Activated naive CD4-positive, alpha-beta T cell treated with anti-CD3 and anti-CD28 coated beads, Interleukin-2, amount 50 U/mL, for 24 hours (primary cell): Measurements from ENCODE around the gene TMEM164.

Experiments
- H3K27ac Mint-ChIP-seq: one replicate; pipeline ENCODE4 v1.8.0; 2021; ENCODE audit warnings: mild to moderate bottlenecking, mixed read lengths
- H3K27me3 Mint-ChIP-seq: one replicate; pipeline ENCODE4 v1.8.0; 2021; ENCODE audit warnings: mixed read lengths
- H3K36me3 Mint-ChIP-seq: one replicate; pipeline ENCODE4 v1.8.0; 2021; ENCODE audit warnings: mixed read lengths
- H3K4me1 Mint-ChIP-seq: one replicate; pipeline ENCODE4 v1.8.0; 2021; ENCODE audit warnings: mixed read lengths
- H3K4me3 Mint-ChIP-seq: one replicate; pipeline ENCODE4 v1.8.0; 2021; ENCODE audit warnings: mild to moderate bottlenecking, mixed read lengths
- H3K9me3 Mint-ChIP-seq: one replicate; pipeline ENCODE4 v1.8.0; 2021; ENCODE audit warnings: mixed read lengths

The TMEM164 gene

GRCh38 chrX:110118530-110118929 lies 115.6 kb downstream of the TMEM164 start:
- Mint-ChIP-seq H3K27me3 (no peaks in the 10 kb centered on the region), H3K36me3 (peaks cover 16% of the 10 kb centered on the region), H3K4me3 (no peak overlapping the region), H3K4me1 (no peaks in the 10 kb centered on the region), H3K9me3 (no peaks in the 10 kb centered on the region), H3K27ac (no peak overlapping the region)

GRCh38 chrX:110119480-110119879 lies 116.6 kb downstream of the TMEM164 start:
- Mint-ChIP-seq H3K27me3 (no peaks in the 10 kb centered on the region), H3K36me3 (peaks cover 13% of the 10 kb centered on the region), H3K27ac (no peak overlapping the region), H3K4me3 (no peak overlapping the region), H3K4me1 (no peaks in the 10 kb centered on the region), H3K9me3 (no peaks in the 10 kb centered on the region)

GRCh38 chrX:110120025-110120424 lies 117.1 kb downstream of the TMEM164 start:
- H3K27ac Mint-ChIP-seq: no peak overlapping the region
- H3K36me3 Mint-ChIP-seq: peaks cover 11% of the 10 kb centered on the region
- H3K4me3 Mint-ChIP-seq: no peak overlapping the region
- no peaks in the 10 kb centered on the region for H3K9me3 Mint-ChIP-seq
- no peaks in the 10 kb centered on the region for H3K4me1 Mint-ChIP-seq
- H3K27me3 Mint-ChIP-seq: no peaks in the 10 kb centered on the region

GRCh38 chrX:110123331-110123782 lies 120.4 kb downstream of the TMEM164 start:
- Mint-ChIP-seq H3K36me3 (peaks cover 11% of the 10 kb centered on the region), H3K27me3 (no peaks in the 10 kb centered on the region), H3K4me3 (no peak overlapping the region), H3K9me3 (no peaks in the 10 kb centered on the region), H3K27ac (no peak overlapping the region), H3K4me1 (no peaks in the 10 kb centered on the region)

GRCh38 chrX:110125446-110126162 lies 122.7 kb downstream of the TMEM164 start:
- Mint-ChIP-seq H3K4me3 (no peak overlapping the region), H3K27me3 (no peaks in the 10 kb centered on the region), H3K9me3 (no peaks in the 10 kb centered on the region), H3K27ac (no peak overlapping the region), H3K4me1 (no peaks in the 10 kb centered on the region), H3K36me3 (peaks cover 10% of the 10 kb centered on the region)

GRCh38 chrX:110131031-110131430 lies 128.1 kb downstream of the TMEM164 start:
- Mint-ChIP-seq H3K36me3 (peaks cover 4% of the 10 kb centered on the region), H3K27ac (no peak overlapping the region), H3K27me3 (no peaks in the 10 kb centered on the region), H3K4me1 (no peaks in the 10 kb centered on the region), H3K9me3 (no peaks in the 10 kb centered on the region), H3K4me3 (no peak overlapping the region)

- no peak overlapping the region for H3K4me3 Mint-ChIP-seq
- no peaks in the 10 kb centered on the region for H3K9me3 Mint-ChIP-seq
- H3K36me3 Mint-ChIP-seq: peaks cover 4% of the 10 kb centered on the region
- no peaks in the 10 kb centered on the region for H3K27me3 Mint-ChIP-seq
- H3K27ac Mint-ChIP-seq: no peak overlapping the region
- H3K4me1 Mint-ChIP-seq: no peaks in the 10 kb centered on the region
Measured at GRCh38 chrX:110132450-110133114, 129.7 kb downstream of the TMEM164 start.

- no peaks in the 10 kb centered on the region for H3K9me3 Mint-ChIP-seq
- H3K4me3 Mint-ChIP-seq: no peak overlapping the region
- no peak overlapping the region for H3K27ac Mint-ChIP-seq
Measured at GRCh38 chrX:110133735-110134370, 130.9 kb downstream of the TMEM164 start.

GRCh38 chrX:110135618-110136017 lies 132.7 kb downstream of the TMEM164 start:
- no peaks in the 10 kb centered on the region for H3K27me3 Mint-ChIP-seq
- H3K27ac Mint-ChIP-seq: no peak overlapping the region
- H3K36me3 Mint-ChIP-seq: peaks cover 4% of the 10 kb centered on the region
- no peaks in the 10 kb centered on the region for H3K4me1 Mint-ChIP-seq
- no peak overlapping the region for H3K4me3 Mint-ChIP-seq
- no peaks in the 10 kb centered on the region for H3K9me3 Mint-ChIP-seq

More at GRCh38 chrX:110133735-110134370, 130.9 kb downstream of the TMEM164 start:
- no peaks in the 10 kb centered on the region for H3K4me1 Mint-ChIP-seq
- peaks cover 4% of the 10 kb centered on the region for H3K36me3 Mint-ChIP-seq
- H3K27me3 Mint-ChIP-seq: no peaks in the 10 kb centered on the region

GRCh38 chrX:110136136-110136535 lies 133.2 kb downstream of the TMEM164 start:
- no peaks in the 10 kb centered on the region for H3K9me3 Mint-ChIP-seq
- no peaks in the 10 kb centered on the region for H3K4me1 Mint-ChIP-seq
- peaks cover 4% of the 10 kb centered on the region for H3K36me3 Mint-ChIP-seq
- H3K27ac Mint-ChIP-seq: no peak overlapping the region
- no peak overlapping the region for H3K4me3 Mint-ChIP-seq
- no peaks in the 10 kb centered on the region for H3K27me3 Mint-ChIP-seq

GRCh38 chrX:110138557-110138956 lies 135.6 kb downstream of the TMEM164 start:
- H3K27ac Mint-ChIP-seq: no peak overlapping the region
- H3K4me3 Mint-ChIP-seq: no peak overlapping the region
- peaks cover 4% of the 10 kb centered on the region for H3K36me3 Mint-ChIP-seq
- H3K9me3 Mint-ChIP-seq: no peaks in the 10 kb centered on the region
- no peaks in the 10 kb centered on the region for H3K4me1 Mint-ChIP-seq
- no peaks in the 10 kb centered on the region for H3K27me3 Mint-ChIP-seq

- H3K4me1 Mint-ChIP-seq: no peaks in the 10 kb centered on the region
Measured at GRCh38 chrX:110139172-110139571, 136.3 kb downstream of the TMEM164 start.

GRCh38 chrX:110142096-110142495 lies 139.2 kb downstream of the TMEM164 start:
- Mint-ChIP-seq H3K4me1 (peaks cover 4% of the 10 kb centered on the region), H3K27me3 (no peaks in the 10 kb centered on the region), H3K36me3 (no peaks in the 10 kb centered on the region), H3K4me3 (no peak overlapping the region), H3K27ac (no peak overlapping the region), H3K9me3 (no peaks in the 10 kb centered on the region)

More at GRCh38 chrX:110139172-110139571, 136.3 kb downstream of the TMEM164 start:
- Mint-ChIP-seq H3K27ac (no peak overlapping the region), H3K9me3 (no peaks in the 10 kb centered on the region), H3K4me3 (no peak overlapping the region), H3K36me3 (no peaks in the 10 kb centered on the region), H3K27me3 (no peaks in the 10 kb centered on the region)

GRCh38 chrX:110143454-110144210 lies 140.7 kb downstream of the TMEM164 start:
- Mint-ChIP-seq H3K9me3 (no peaks in the 10 kb centered on the region), H3K4me3 (no peak overlapping the region), H3K4me1 (peaks cover 4% of the 10 kb centered on the region), H3K27ac (no peak overlapping the region), H3K36me3 (peaks cover 3% of the 10 kb centered on the region), H3K27me3 (no peaks in the 10 kb centered on the region)

GRCh38 chrX:110145311-110145710 lies 142.4 kb downstream of the TMEM164 start:
- peaks cover 5% of the 10 kb centered on the region for H3K36me3 Mint-ChIP-seq
- no peak overlapping the region for H3K4me3 Mint-ChIP-seq
- H3K27me3 Mint-ChIP-seq: no peaks in the 10 kb centered on the region
- H3K27ac Mint-ChIP-seq: no peak overlapping the region
- no peaks in the 10 kb centered on the region for H3K9me3 Mint-ChIP-seq
- H3K4me1 Mint-ChIP-seq: peaks cover 4% of the 10 kb centered on the region
